Endothelial cell (in vitro differentiated cells): ENCODE results near the gene CPEB1. TPM values are rescaled to one million over a fixed set of nuclear protein-coding genes. Genes with fewer than 3 reads are reported as not detected.

Experiments
- DNase-seq: peaks from one replicate; pipeline ENCODE4 v3.0.0; 2021; ENCODE audit warnings: low spot score
- H3K27ac Mint-ChIP-seq: one replicate; pipeline ENCODE4 v1.8.0; 2021; ENCODE audit warnings: mixed read lengths, inconsistent platforms; ENCODE audit not compliant: unreplicated experiment
- H3K27me3 Mint-ChIP-seq: one replicate; pipeline ENCODE4 v1.8.0; 2021; ENCODE audit warnings: mild to moderate bottlenecking, moderate library complexity, mixed read lengths, inconsistent platforms; ENCODE audit not compliant: unreplicated experiment
- H3K36me3 Mint-ChIP-seq: one replicate; pipeline ENCODE4 v1.8.0; 2021; ENCODE audit warnings: mild to moderate bottlenecking, low read depth, mixed read lengths, inconsistent platforms; ENCODE audit not compliant: unreplicated experiment
- H3K4me1 Mint-ChIP-seq: one replicate; pipeline ENCODE4 v1.8.0; 2021; ENCODE audit warnings: mild to moderate bottlenecking, mixed read lengths, inconsistent platforms; ENCODE audit not compliant: unreplicated experiment
- H3K4me3 Mint-ChIP-seq: one replicate; pipeline ENCODE4 v1.8.0; 2021; ENCODE audit warnings: mild to moderate bottlenecking, mixed read lengths, inconsistent platforms; ENCODE audit not compliant: unreplicated experiment
- H3K9me3 Mint-ChIP-seq: one replicate; pipeline ENCODE4 v1.8.0; 2021; ENCODE audit warnings: mixed read lengths, inconsistent platforms; ENCODE audit not compliant: unreplicated experiment
- CTCF ChIP-seq: fragments of 200-600 bp; sonication (generic); IDR thresholded peaks from one replicate; pipeline ENCODE4 v1.5.0; 2021; ENCODE audit warnings: antibody characterized with exemption; ENCODE audit not compliant: unreplicated experiment
- total RNA-seq: library from RNA; stranded (reverse); fragmentation: NEBNext Ultra II Directional; extraction: Animal tissue kit (Norgen Biotek cat#: 25700); gene quantifications from one replicate; pipeline ENCODE4 v1.2.1, GENCODE V29; 2021; ENCODE audit not compliant: unreplicated experiment

Gene CPEB1
- total RNA-seq, 1 donor from 2014 or later, result not detected

DNA sequence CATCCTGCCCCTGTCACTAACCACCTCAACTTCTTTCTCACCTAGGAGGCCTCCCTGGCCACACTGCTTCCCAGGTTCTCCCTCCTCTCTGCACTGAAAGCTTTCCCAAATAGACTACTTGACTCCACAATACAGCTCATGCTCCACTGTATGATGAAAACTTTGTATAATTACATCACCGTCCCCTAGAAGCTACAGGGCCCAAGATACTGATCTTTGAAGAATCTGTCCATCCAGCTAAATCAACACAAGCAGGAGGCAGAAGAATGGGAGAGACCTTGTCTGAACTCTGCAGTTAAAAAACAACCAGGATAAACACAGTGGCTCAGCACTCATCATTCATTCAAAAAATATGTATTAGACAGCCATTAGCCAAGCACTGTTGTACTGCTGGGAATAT, 80.5 kb downstream of the CPEB1 start:
- peaks cover 6% of the 10 kb centered on the region for H3K27me3 Mint-ChIP-seq
- H3K27ac Mint-ChIP-seq, result no peak overlapping the region
- no peaks in the 10 kb centered on the region for H3K36me3 Mint-ChIP-seq
- H3K4me1 Mint-ChIP-seq, result peaks cover 6% of the 10 kb centered on the region
- TF ChIP-seq CTCF, result no peak
- no peak for DNase-seq
- H3K9me3 Mint-ChIP-seq, result no peaks in the 10 kb centered on the region
- no peak overlapping the region for H3K4me3 Mint-ChIP-seq

- Mint-ChIP-seq H3K4me3 (no peak overlapping the region), H3K36me3 (no peaks in the 10 kb centered on the region), H3K27me3 (peaks cover 3% of the 10 kb centered on the region), H3K4me1 (no peaks in the 10 kb centered on the region), H3K9me3 (no peaks in the 10 kb centered on the region), H3K27ac (no peak overlapping the region)
- DNase-seq, result no peak
- TF ChIP-seq CTCF, result no peak
These were observed 88.7 kb downstream of the CPEB1 start for GRCh38 chr15:82558502-82558901.

DNA sequence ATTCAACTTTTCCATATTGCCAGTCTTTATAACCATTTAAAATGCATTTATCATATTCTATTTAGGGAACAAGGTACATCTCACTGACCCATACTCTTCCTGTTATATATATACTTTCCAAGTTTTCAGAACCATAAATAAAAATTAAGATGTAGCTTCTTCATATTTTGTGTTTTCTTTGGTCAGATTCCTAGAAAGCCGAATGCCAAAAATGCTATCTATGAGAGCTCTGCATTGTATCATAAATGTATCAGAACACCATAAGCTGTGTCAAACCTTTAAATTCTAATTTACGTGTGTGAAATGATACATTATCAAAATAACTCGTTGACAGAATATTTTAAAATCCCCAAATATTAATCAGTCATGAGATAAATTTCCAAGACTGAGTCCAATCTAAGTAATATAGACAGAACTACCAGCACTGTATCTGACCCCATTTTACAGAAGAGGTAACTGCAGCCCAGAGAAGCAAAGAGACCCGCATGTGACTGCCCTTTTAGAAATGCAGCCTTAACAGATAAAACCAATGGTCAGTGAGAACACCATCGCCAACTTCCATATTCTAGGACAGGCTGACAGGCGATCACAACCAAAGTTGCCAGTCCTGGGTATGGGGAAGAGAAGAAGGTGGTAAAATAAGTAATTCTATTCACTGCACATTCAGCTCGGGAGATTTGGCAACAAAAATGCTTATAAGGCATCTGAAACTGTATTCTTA, 90.7 kb downstream of the CPEB1 start:
- Mint-ChIP-seq H3K27me3 (peaks cover 2% of the 10 kb centered on the region), H3K4me1 (no peaks in the 10 kb centered on the region), H3K27ac (no peak overlapping the region), H3K36me3 (no peaks in the 10 kb centered on the region), H3K9me3 (no peaks in the 10 kb centered on the region), H3K4me3 (no peak overlapping the region)
- no peak for TF ChIP-seq CTCF
- no peak for DNase-seq

DNA sequence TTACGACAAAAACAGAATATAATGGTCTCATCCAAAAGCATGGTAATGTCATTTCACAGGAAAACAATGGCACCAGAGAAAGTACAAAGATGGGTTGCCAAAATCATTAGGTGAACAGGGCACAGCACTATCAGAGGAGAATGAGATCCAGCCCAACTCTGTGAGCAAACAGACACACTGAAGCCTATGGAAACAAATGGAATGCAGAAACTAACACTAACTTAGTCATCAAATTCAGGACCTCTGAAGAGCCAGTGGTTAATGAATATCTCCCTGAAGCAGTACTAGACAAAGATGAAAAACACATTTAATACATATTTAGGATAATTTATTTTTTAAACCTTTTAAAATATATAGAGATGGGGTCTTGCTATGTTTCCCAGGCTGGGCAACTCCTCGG, 92.3 kb downstream of the CPEB1 start:
- Mint-ChIP-seq H3K9me3 (no peaks in the 10 kb centered on the region), H3K27me3 (peaks cover 2% of the 10 kb centered on the region), H3K4me3 (no peak overlapping the region), H3K27ac (no peak overlapping the region), H3K36me3 (no peaks in the 10 kb centered on the region), H3K4me1 (no peaks in the 10 kb centered on the region)
- no peak for DNase-seq
- TF ChIP-seq CTCF, result no peak

- H3K4me1 Mint-ChIP-seq, result no peaks in the 10 kb centered on the region
- no peaks in the 10 kb centered on the region for H3K36me3 Mint-ChIP-seq
- no peak overlapping the region for H3K4me3 Mint-ChIP-seq
- peaks cover 2% of the 10 kb centered on the region for H3K27me3 Mint-ChIP-seq
- H3K27ac Mint-ChIP-seq, result no peak overlapping the region
- TF ChIP-seq CTCF, result no peak
- no peaks in the 10 kb centered on the region for H3K9me3 Mint-ChIP-seq
- DNase-seq, result no peak
These were observed 92.8 kb downstream of the CPEB1 start for GRCh38 chr15:82554351-82554750.
